ENCODE measurements around the gene TRIM38.

TRIM38 gene

GRCh38 chr6:25972902-25973301 lies 10.3 kb downstream of the TRIM38 start:
- H3K9ac ChIP-seq: no peak overlapping the region
- H4K20me1 ChIP-seq (ENCODE audit: insufficient read depth): no peaks in the 10 kb centered on the region
- peaks cover 28% of the 10 kb centered on the region for H3K4me1 ChIP-seq (ENCODE audit: low read depth, poor library complexity, severe bottlenecking)
- TF ChIP-seq, protein P1, sequence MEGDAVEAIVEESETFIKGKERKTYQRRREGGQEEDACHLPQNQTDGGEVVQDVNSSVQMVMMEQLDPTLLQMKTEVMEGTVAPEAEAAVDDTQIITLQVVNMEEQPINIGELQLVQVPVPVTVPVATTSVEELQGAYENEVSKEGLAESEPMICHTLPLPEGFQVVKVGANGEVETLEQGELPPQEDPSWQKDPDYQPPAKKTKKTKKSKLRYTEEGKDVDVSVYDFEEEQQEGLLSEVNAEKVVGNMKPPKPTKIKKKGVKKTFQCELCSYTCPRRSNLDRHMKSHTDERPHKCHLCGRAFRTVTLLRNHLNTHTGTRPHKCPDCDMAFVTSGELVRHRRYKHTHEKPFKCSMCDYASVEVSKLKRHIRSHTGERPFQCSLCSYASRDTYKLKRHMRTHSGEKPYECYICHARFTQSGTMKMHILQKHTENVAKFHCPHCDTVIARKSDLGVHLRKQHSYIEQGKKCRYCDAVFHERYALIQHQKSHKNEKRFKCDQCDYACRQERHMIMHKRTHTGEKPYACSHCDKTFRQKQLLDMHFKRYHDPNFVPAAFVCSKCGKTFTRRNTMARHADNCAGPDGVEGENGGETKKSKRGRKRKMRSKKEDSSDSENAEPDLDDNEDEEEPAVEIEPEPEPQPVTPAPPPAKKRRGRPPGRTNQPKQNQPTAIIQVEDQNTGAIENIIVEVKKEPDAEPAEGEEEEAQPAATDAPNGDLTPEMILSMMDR (conservative IDR thresholded peaks at IDR 0.05; ENCODE audit: low read depth, low read length): no peak
- H2AFZ ChIP-seq (ENCODE audit: low read depth): no peak overlapping the region
- no peaks in the 10 kb centered on the region for H3K36me3 ChIP-seq (ENCODE audit: insufficient read depth)
- no peak overlapping the region for H3K4me3 ChIP-seq (IDR thresholded peaks at IDR 0.05; ENCODE audit: insufficient read depth, low read depth, low read length)
- no peak overlapping the region for H3K27ac ChIP-seq
- no peaks in the 10 kb centered on the region for H3K79me2 ChIP-seq (ENCODE audit: insufficient read depth, low read depth)
- no peaks in the 10 kb centered on the region for H3K27me3 ChIP-seq (ENCODE audit: insufficient read depth, low read depth)
- no peak overlapping the region for H3K4me2 ChIP-seq

DNA sequence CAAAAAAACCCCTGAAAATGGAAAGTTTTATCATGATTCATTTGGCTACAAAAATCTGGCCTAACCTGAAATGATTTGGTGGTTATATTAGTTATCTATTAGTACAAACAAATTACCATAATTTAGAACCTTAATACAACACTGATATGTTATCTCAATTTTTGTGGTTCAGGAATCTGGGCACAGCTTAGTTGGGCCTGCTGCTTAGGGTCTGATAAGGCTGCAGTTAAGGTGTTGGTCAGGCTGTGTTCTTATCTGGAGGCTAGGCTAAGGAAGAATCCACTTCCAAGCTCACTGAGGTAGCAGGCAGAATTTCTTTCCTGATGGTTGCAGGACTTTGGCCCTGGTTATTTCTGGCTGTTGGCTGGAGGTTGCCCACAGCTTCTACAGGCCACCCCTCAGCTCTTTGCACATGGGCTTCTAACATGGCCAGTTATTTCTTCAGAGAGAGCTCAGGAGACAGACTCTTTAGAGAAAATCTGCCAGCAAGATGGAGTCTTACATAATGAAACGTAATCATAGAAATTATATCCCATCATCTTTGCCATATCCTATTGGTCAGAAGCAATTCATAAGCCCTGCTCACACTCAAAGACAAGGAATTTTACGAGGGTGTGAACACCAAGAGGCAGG lies 11.4 kb downstream of the TRIM38 start:
- H3K4me2 ChIP-seq: no peak overlapping the region
- no peak overlapping the region for H3K9ac ChIP-seq
- H3K36me3 ChIP-seq (ENCODE audit: insufficient read depth): no peaks in the 10 kb centered on the region
- H3K79me2 ChIP-seq (ENCODE audit: insufficient read depth, low read depth): no peaks in the 10 kb centered on the region
- TF ChIP-seq, protein P1 (conservative IDR thresholded peaks at IDR 0.05; ENCODE audit: low read depth, low read length): no peak
- H2AFZ ChIP-seq (ENCODE audit: low read depth): no peak overlapping the region
- no peaks in the 10 kb centered on the region for H3K27me3 ChIP-seq (ENCODE audit: insufficient read depth, low read depth)
- H3K27ac ChIP-seq: no peak overlapping the region
- H3K4me1 ChIP-seq (ENCODE audit: low read depth, poor library complexity, severe bottlenecking): peaks cover 28% of the 10 kb centered on the region
- H4K20me1 ChIP-seq (ENCODE audit: insufficient read depth): no peaks in the 10 kb centered on the region
- H3K4me3 ChIP-seq (IDR thresholded peaks at IDR 0.05; ENCODE audit: insufficient read depth, low read depth, low read length): no peak overlapping the region

DNA sequence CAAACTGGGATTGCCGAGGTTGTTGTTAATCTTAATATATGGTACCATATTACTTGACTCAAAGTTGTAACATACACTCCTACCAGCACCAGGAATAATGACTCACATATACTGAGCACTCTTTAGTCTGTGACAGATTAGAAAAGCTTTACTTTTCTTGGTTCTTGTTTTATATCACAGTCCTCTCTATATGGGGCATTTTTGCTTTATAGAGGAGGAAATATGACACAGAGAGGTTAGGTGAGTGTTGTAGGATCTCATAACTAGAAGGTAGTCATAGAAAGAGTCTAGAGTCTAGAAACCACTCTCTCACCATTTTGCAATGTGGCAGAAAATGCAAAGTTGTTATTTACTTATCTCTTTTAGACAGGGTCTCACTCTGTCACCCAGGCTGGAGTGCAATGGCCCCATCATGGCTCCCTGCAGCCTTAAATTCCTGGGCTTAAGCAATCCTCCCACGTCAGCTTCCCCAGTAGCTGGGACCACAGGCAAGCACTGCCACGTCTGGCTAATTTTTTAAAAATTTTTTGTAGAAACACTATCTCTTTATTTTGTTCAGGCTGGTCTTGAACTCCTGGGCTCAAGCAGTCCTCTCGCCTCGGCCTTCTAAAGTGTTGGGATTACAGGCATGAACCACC lies 13.4 kb downstream of the TRIM38 start:
- no peak overlapping the region for H3K9ac ChIP-seq
- no peak overlapping the region for H3K27ac ChIP-seq
- no peak overlapping the region for H3K4me2 ChIP-seq
- peaks cover 9% of the 10 kb centered on the region for H3K4me1 ChIP-seq (ENCODE audit: low read depth, poor library complexity, severe bottlenecking)
- no peak overlapping the region for H2AFZ ChIP-seq (ENCODE audit: low read depth)
- H3K79me2 ChIP-seq (ENCODE audit: insufficient read depth, low read depth): no peaks in the 10 kb centered on the region
- H3K4me3 ChIP-seq (IDR thresholded peaks at IDR 0.05; ENCODE audit: insufficient read depth, low read depth, low read length): no peak overlapping the region
- no peaks in the 10 kb centered on the region for H4K20me1 ChIP-seq (ENCODE audit: insufficient read depth)
- TF ChIP-seq, protein P1 (conservative IDR thresholded peaks at IDR 0.05; ENCODE audit: low read depth, low read length): no peak
- no peaks in the 10 kb centered on the region for H3K27me3 ChIP-seq (ENCODE audit: insufficient read depth, low read depth)
- H3K36me3 ChIP-seq (ENCODE audit: insufficient read depth): no peaks in the 10 kb centered on the region

DNA sequence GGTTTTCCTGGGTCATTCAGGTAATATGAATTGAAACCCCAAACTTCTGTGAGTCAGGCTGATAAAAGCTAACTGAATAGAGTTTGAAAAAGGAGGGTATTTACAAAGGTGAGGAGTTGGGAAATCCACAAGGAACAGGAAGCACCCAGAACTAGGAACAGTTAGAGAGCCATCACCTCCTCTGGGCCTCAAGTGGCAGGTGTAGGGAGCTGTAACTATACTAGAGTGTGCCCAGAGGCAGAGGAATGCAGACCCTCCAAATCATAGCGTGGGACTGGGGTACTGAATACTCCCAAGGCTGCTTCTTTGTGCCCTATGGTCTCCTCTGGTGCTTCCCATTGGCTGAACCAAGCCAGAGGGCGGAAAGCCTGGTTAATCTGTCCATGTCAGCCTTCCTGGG lies 18.3 kb downstream of the TRIM38 start:
- H4K20me1 ChIP-seq (ENCODE audit: insufficient read depth): no peaks in the 10 kb centered on the region
- H3K4me2 ChIP-seq: no peak overlapping the region

More for the DNA sequence above, 18.3 kb downstream of the TRIM38 start:
- H2AFZ ChIP-seq (ENCODE audit: low read depth): no peak overlapping the region
- no peak overlapping the region for H3K9ac ChIP-seq
- no peaks in the 10 kb centered on the region for H3K27me3 ChIP-seq (ENCODE audit: insufficient read depth, low read depth)
- TF ChIP-seq, protein P1 (conservative IDR thresholded peaks at IDR 0.05; ENCODE audit: low read depth, low read length): no peak
- no peak overlapping the region for H3K4me3 ChIP-seq (IDR thresholded peaks at IDR 0.05; ENCODE audit: insufficient read depth, low read depth, low read length)
- H3K27ac ChIP-seq: no peak overlapping the region
- H3K4me1 ChIP-seq (ENCODE audit: low read depth, poor library complexity, severe bottlenecking): no peaks in the 10 kb centered on the region
- no peaks in the 10 kb centered on the region for H3K36me3 ChIP-seq (ENCODE audit: insufficient read depth)
- H3K79me2 ChIP-seq (ENCODE audit: insufficient read depth, low read depth): no peaks in the 10 kb centered on the region
